GM12891 (cell line): Measurements from ENCODE around the gene PACSIN2.

Experiments used
- PAX5 ChIP-seq: IDR thresholded peaks from 2 replicates; pipeline ENCODE4 v1.6.1; 2011; ENCODE audit warnings: low read length, moderate library complexity, mild to moderate bottlenecking; ENCODE audit not compliant: insufficient read depth, severe bottlenecking
- POLR2A ChIP-seq: IDR thresholded peaks from 2 replicates; pipeline ENCODE4 v1.6.1; 2011; ENCODE audit warnings: low read depth, low read length, control low read depth
- POLR2AphosphoS5 ChIP-seq: IDR thresholded peaks from 2 replicates; pipeline ENCODE4 v1.6.1; 2011; ENCODE audit warnings: low read depth, low read length, control low read depth

- TF ChIP-seq POLR2AphosphoS5 (no peak), POLR2A (no peak), PAX5 (no peak)
These were observed 145.0 kb downstream of the PACSIN2 start for GRCh38 chr22:42869888-42870480.
